Measurements from ENCODE around the gene PATL1. TPM values are rescaled to one million over a fixed set of nuclear protein-coding genes. Genes with fewer than 3 reads are reported as not detected.

PATL1 gene
- total RNA-seq, 1 donor from 2014 or later: 15.3 TPM

DNA sequence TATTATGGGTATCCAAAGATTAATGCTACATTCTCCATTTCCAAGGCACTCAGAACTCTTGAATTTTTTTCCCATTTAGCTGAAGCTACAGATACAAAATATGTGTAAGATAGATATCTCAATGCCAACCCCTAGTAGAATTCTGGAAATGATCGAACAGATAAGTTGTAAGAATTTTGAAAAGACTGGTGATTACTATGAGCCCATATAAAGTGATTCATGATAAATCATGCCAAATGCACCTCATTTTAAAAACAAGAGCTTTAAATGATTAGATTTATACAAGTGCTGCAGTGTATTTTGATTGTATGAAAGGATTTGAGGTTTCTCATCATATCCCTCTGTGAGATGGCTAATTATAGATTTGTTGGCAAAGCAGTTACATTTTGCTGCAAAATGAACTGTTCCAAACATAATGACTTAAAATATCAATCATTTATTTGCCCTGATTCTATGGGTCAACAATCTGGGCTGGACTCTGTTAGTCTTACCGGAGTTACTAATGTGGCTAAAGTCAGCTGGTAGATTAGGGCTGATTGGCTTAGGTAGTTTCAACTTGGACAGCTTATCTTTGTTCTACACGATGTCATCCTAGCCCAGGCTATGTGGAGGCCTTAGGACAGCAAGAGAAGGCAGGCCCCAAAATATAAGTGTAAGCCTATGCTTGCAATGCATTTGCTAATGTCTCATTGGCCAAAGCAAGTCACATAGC, 41.5 kb upstream of the PATL1 start:
- Histone ChIP-seq H3K4me1 (no peaks in the 10 kb centered on the region), H3K9me3 (ENCODE audit: low read depth) (no peaks in the 10 kb centered on the region)
- no peak overlapping the region for H3K27ac Mint-ChIP-seq

GRCh38 chr11:59708537-59708936, 39.7 kb upstream of the PATL1 start:
- H3F3A ChIP-seq (ENCODE audit: low read depth): no peaks in the 10 kb centered on the region
- H3K9me3 Mint-ChIP-seq: no peaks in the 10 kb centered on the region
- DNase-seq (ENCODE audit: low spot score): no peak
- peaks cover 4% of the 10 kb centered on the region for H3K27me3 Mint-ChIP-seq (ENCODE audit: insufficient read depth, low read depth)
- no peaks in the 10 kb centered on the region for H3K36me3 ChIP-seq
- no peak overlapping the region for H3K27ac Mint-ChIP-seq
- no peaks in the 10 kb centered on the region for H3K36me3 Mint-ChIP-seq
- no peak overlapping the region for H2AFZ ChIP-seq (replicated peaks)
- H3K79me2 ChIP-seq (ENCODE audit: low read depth): no peaks in the 10 kb centered on the region
- no peaks in the 10 kb centered on the region for H3K4me1 ChIP-seq
- no peak overlapping the region for H3K9ac ChIP-seq
- no peak overlapping the region for H3K4me3 Mint-ChIP-seq
- TF ChIP-seq EZH2phosphoT487 (IDR thresholded peaks at IDR 0.05) (no peak), EZH2 (IDR thresholded peaks at IDR 0.05) (no peak)
- TF ChIP-seq, protein P1, sequence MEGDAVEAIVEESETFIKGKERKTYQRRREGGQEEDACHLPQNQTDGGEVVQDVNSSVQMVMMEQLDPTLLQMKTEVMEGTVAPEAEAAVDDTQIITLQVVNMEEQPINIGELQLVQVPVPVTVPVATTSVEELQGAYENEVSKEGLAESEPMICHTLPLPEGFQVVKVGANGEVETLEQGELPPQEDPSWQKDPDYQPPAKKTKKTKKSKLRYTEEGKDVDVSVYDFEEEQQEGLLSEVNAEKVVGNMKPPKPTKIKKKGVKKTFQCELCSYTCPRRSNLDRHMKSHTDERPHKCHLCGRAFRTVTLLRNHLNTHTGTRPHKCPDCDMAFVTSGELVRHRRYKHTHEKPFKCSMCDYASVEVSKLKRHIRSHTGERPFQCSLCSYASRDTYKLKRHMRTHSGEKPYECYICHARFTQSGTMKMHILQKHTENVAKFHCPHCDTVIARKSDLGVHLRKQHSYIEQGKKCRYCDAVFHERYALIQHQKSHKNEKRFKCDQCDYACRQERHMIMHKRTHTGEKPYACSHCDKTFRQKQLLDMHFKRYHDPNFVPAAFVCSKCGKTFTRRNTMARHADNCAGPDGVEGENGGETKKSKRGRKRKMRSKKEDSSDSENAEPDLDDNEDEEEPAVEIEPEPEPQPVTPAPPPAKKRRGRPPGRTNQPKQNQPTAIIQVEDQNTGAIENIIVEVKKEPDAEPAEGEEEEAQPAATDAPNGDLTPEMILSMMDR (IDR thresholded peaks at IDR 0.05): no peak
- H3K4me3 ChIP-seq: no peak overlapping the region
- no peaks in the 10 kb centered on the region for H4K20me1 ChIP-seq (ENCODE audit: low read depth)
- no peak overlapping the region for H3K27ac ChIP-seq
- H3K4me1 Mint-ChIP-seq: no peaks in the 10 kb centered on the region
- no peaks in the 10 kb centered on the region for H3K9me3 ChIP-seq (ENCODE audit: low read depth)
- no peaks in the 10 kb centered on the region for H3K27me3 ChIP-seq
- H3K4me2 ChIP-seq: no peak overlapping the region

More for the DNA sequence above, 41.5 kb upstream of the PATL1 start:
- Mint-ChIP-seq H3K36me3 (no peaks in the 10 kb centered on the region), H3K9me3 (no peaks in the 10 kb centered on the region), H3K4me1 (no peaks in the 10 kb centered on the region), H3K27me3 (ENCODE audit: insufficient read depth, low read depth) (peaks cover 6% of the 10 kb centered on the region), H3K4me3 (no peak overlapping the region)
- Histone ChIP-seq H3K27ac (no peak overlapping the region), H3K4me2 (no peak overlapping the region), H3K4me3 (no peak overlapping the region), H3K9ac (no peak overlapping the region), H2AFZ (replicated peaks) (no peak overlapping the region), H3K79me2 (ENCODE audit: low read depth) (no peaks in the 10 kb centered on the region), H4K20me1 (ENCODE audit: low read depth) (no peaks in the 10 kb centered on the region), H3F3A (ENCODE audit: low read depth) (no peaks in the 10 kb centered on the region), H3K36me3 (no peaks in the 10 kb centered on the region), H3K27me3 (no peaks in the 10 kb centered on the region)
- TF ChIP-seq, protein P1 (IDR thresholded peaks at IDR 0.05): no peak
- no peak for TF ChIP-seq EZH2phosphoT487 (IDR thresholded peaks at IDR 0.05)
- TF ChIP-seq EZH2 (IDR thresholded peaks at IDR 0.05): no peak
- DNase-seq (ENCODE audit: low spot score): no peak

DNA sequence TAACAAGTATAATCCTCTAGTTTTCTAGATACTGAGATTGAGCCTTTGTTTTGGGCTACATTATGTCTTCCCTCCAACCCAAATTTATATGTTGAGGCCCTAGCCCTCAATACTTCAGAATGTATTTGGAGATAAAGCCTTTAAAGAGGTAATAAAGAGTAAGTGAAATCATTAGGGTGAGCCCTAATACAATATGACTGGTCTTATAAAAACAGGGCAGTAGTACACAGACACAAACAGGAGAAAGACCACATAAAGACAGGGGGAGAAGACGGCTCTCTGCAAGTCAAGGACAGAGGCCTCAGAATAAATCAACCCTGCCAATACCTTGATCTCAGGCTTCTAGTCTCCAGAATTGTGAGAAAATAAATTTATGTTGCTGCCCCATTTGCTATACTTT, 38.5 kb upstream of the PATL1 start:
- Mint-ChIP-seq H3K27me3 (ENCODE audit: insufficient read depth, low read depth) (peaks cover 4% of the 10 kb centered on the region), H3K4me1 (no peaks in the 10 kb centered on the region), H3K36me3 (no peaks in the 10 kb centered on the region), H3K4me3 (no peak overlapping the region), H3K9me3 (no peaks in the 10 kb centered on the region), H3K27ac (peak overlapping the region; percentile 5)
- H3K36me3 ChIP-seq: no peaks in the 10 kb centered on the region
- DNase-seq (ENCODE audit: low spot score): no peak
- H3K9me3 ChIP-seq (ENCODE audit: low read depth): no peaks in the 10 kb centered on the region
- H3K9ac ChIP-seq: no peak overlapping the region
- no peaks in the 10 kb centered on the region for H3K79me2 ChIP-seq (ENCODE audit: low read depth)
- no peak overlapping the region for H3K4me2 ChIP-seq
- TF ChIP-seq EZH2 (IDR thresholded peaks at IDR 0.05) (no peak), EZH2phosphoT487 (IDR thresholded peaks at IDR 0.05) (no peak)
- TF ChIP-seq, protein P1 (IDR thresholded peaks at IDR 0.05): no peak
- no peaks in the 10 kb centered on the region for H3K27me3 ChIP-seq
- no peak overlapping the region for H2AFZ ChIP-seq (replicated peaks)
- H3K4me1 ChIP-seq: no peaks in the 10 kb centered on the region
- H3F3A ChIP-seq (ENCODE audit: low read depth): no peaks in the 10 kb centered on the region
- no peaks in the 10 kb centered on the region for H4K20me1 ChIP-seq (ENCODE audit: low read depth)
- H3K4me3 ChIP-seq: no peak overlapping the region
- no peak overlapping the region for H3K27ac ChIP-seq
